Measurements from ENCODE around the gene PCDHGC3. TPM values are rescaled to one million over a fixed set of nuclear protein-coding genes. Genes with fewer than 3 reads are reported as not detected.
A peak's percentile ranks its signal among the peaks of the same experiment; 100 is the strongest.

Gene PCDHGC3
- total RNA-seq, 1 donor, result 59.4 TPM

DNA sequence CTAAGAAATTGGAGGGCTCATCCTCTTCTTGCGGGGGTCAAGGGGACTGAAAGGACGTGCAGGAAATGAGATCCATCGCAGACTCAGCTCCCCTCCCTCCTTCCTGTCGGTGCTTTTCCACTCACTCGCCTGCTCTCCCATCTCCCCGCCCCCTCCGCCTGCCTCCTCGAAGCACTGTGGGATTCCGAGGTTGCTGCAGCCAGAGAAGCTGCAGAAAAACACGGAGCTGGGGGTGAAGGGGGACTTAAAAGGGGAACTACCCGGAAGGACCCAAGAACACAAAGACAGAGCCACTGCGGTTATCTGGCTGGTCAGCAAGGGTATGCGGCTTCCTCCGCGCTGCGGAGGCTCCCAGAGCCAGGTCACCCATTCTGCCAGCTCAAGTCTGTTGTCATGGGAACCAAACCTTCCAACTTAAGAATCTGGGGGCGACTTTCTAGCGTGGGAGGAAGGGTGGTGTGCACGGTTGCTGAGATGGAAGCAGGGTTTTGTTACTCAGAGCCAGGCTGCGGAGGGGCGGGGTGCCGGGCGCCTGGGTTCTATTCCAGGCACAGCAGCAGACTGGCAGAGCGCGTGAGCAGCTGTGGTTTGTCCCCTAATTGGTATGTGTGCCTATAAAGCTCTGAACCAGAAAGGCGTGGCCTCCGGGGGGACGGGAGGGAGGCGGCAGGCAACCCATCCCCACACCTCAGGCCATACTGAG is 38.0 kb downstream of the PCDHGC3 start:
- TF ChIP-seq, protein P1, sequence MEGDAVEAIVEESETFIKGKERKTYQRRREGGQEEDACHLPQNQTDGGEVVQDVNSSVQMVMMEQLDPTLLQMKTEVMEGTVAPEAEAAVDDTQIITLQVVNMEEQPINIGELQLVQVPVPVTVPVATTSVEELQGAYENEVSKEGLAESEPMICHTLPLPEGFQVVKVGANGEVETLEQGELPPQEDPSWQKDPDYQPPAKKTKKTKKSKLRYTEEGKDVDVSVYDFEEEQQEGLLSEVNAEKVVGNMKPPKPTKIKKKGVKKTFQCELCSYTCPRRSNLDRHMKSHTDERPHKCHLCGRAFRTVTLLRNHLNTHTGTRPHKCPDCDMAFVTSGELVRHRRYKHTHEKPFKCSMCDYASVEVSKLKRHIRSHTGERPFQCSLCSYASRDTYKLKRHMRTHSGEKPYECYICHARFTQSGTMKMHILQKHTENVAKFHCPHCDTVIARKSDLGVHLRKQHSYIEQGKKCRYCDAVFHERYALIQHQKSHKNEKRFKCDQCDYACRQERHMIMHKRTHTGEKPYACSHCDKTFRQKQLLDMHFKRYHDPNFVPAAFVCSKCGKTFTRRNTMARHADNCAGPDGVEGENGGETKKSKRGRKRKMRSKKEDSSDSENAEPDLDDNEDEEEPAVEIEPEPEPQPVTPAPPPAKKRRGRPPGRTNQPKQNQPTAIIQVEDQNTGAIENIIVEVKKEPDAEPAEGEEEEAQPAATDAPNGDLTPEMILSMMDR (IDR thresholded peaks at IDR 0.05; ENCODE audit: extremely low read depth, low read depth, low read length), result no peak
- H3K79me2 ChIP-seq (ENCODE audit: insufficient read depth, low read length), result peaks cover 8% of the 10 kb centered on the region
- no peaks in the 10 kb centered on the region for H3K9me3 ChIP-seq (ENCODE audit: low read depth, low read length)
- H3K27me3 ChIP-seq (ENCODE audit: insufficient read depth, low read length), result no peaks in the 10 kb centered on the region
- peak; percentile 92 for DNase-seq (ENCODE audit: insufficient read length, low spot score, missing footprints)
- H3K4me3 ChIP-seq (ENCODE audit: insufficient read depth, low read length), result peak overlapping the region; percentile 75
- peak overlapping the region; percentile 94 for H3K4me2 ChIP-seq (ENCODE audit: insufficient read depth, low read length)
- peaks cover 72% of the 10 kb centered on the region for H3K4me1 ChIP-seq (ENCODE audit: insufficient read depth, low read length)
- H4K20me1 ChIP-seq (ENCODE audit: insufficient read depth, low read length), result no peaks in the 10 kb centered on the region
- H3K27ac ChIP-seq (ENCODE audit: low read depth, low read length), result peak overlapping the region; percentile 96
- H3K36me3 ChIP-seq (ENCODE audit: insufficient read depth, low read length), result peaks cover 22% of the 10 kb centered on the region
- peak overlapping the region; percentile 40 for H2AFZ ChIP-seq (ENCODE audit: low read length)

GRCh38 chr5:141514330-141515133 is 38.8 kb downstream of the PCDHGC3 start:
- H3K9me3 ChIP-seq (ENCODE audit: low read depth, low read length), result no peaks in the 10 kb centered on the region
- H3K36me3 ChIP-seq (ENCODE audit: insufficient read depth, low read length), result peaks cover 26% of the 10 kb centered on the region
- peaks cover 8% of the 10 kb centered on the region for H3K79me2 ChIP-seq (ENCODE audit: insufficient read depth, low read length)
- peaks cover 69% of the 10 kb centered on the region for H3K4me1 ChIP-seq (ENCODE audit: insufficient read depth, low read length)
- TF ChIP-seq, protein P1 (IDR thresholded peaks at IDR 0.05; ENCODE audit: extremely low read depth, low read depth, low read length), result no peak
- no peaks in the 10 kb centered on the region for H4K20me1 ChIP-seq (ENCODE audit: insufficient read depth, low read length)
- DNase-seq (ENCODE audit: insufficient read length, low spot score, missing footprints), result peak; percentile 91
- H3K27ac ChIP-seq (ENCODE audit: low read depth, low read length), result peak overlapping the region; percentile 96
- H3K4me2 ChIP-seq (ENCODE audit: insufficient read depth, low read length), result peak overlapping the region; percentile 94
- H2AFZ ChIP-seq (ENCODE audit: low read length), result no peak overlapping the region
- peak overlapping the region; percentile 75 for H3K4me3 ChIP-seq (ENCODE audit: insufficient read depth, low read length)
- H3K27me3 ChIP-seq (ENCODE audit: insufficient read depth, low read length), result no peaks in the 10 kb centered on the region

DNA sequence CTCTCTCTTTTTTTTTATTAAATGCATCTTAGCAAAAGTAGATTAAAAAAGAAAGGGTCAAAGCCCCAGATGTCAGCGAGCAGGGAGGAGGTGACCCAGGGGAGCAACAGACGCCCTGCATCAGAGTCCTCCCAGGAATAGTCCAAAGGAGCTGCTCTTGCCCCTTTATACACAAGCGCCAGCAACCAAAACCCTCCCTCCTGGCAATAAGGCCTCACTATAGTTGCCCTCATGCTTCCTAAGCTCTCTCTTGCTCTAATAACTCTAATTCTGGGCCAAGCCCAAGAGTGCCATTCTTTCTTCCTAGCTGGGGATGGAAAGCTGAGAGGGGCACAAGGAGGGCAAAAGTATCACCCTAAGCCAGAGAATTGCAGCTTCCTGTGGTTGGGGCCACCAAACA is 39.4 kb downstream of the PCDHGC3 start:
- Histone ChIP-seq H3K4me1 (ENCODE audit: insufficient read depth, low read length) (peaks cover 64% of the 10 kb centered on the region), H3K9me3 (ENCODE audit: low read depth, low read length) (no peaks in the 10 kb centered on the region), H3K27ac (ENCODE audit: low read depth, low read length) (peak overlapping the region; percentile 96), H3K4me3 (ENCODE audit: insufficient read depth, low read length) (no peak overlapping the region), H3K36me3 (ENCODE audit: insufficient read depth, low read length) (peaks cover 26% of the 10 kb centered on the region), H4K20me1 (ENCODE audit: insufficient read depth, low read length) (no peaks in the 10 kb centered on the region), H3K27me3 (ENCODE audit: insufficient read depth, low read length) (no peaks in the 10 kb centered on the region), H2AFZ (ENCODE audit: low read length) (no peak overlapping the region), H3K4me2 (ENCODE audit: insufficient read depth, low read length) (peak overlapping the region; percentile 94), H3K79me2 (ENCODE audit: insufficient read depth, low read length) (peaks cover 8% of the 10 kb centered on the region)
- TF ChIP-seq, protein P1 (IDR thresholded peaks at IDR 0.05; ENCODE audit: extremely low read depth, low read depth, low read length), result no peak
- peak; percentile 83 for DNase-seq (ENCODE audit: insufficient read length, low spot score, missing footprints)

Data from osteoblast (primary cell).